ENCODE data around the gene GPHB5.
"Not testable (repeated sequence)": the region's sequence is repeated elsewhere in the genome, so short reads cannot be mapped to it uniquely, and the experiment has no call there.

Gene GPHB5, protein sequence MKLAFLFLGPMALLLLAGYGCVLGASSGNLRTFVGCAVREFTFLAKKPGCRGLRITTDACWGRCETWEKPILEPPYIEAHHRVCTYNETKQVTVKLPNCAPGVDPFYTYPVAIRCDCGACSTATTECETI

DNA sequence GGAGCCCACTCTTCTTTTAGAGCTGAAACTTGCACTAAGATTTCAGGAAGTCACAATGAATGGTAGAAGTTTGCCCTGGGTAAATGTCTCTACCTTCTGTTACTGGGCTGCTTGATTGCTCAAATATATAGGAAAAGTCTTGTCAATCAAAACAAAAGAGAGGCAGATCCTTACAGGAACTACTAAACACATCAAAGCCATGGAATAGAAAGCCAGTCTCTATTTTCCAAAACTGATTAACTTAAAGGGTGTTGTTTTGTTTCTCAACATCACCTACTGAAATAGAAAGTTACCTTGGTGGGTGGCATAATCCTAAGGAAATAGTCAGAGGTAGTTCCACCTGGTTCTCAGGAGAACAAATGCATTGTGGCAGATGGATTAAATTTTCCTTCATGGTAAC, at the start of gene GPHB5:
GPHB5 (minus strand) TSS at position 101 of the 400 bp plus-strand sequence. CDS start 1,086 bp downstream, outside the sequence.
- DNase-seq, result no peak

DNA sequence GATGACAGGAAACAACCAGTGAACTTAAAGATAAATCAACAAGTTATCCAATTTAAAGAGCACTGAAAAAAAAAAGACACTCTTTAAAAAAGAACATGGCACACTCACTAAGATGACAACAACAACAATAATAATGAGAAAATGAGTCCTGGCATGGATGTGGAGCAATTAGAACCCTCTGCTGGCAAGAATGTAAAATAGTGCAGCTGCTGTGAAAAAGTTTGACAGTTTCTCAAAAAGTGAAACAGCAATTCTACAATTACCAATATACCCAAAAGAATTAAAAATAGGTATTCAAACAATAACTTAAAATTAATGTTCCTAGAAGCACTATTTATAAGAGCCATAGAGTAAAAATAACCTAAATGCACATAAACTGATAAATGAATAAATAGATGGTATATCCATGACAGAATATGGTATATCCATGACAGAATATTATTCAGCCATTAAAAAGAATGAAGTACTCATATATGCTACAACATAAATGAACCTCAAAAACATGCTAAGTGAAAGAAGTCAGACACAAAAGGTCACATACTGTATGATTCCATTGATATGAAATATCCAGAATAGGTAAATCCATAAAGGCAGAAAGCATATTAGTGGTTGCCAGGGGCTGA, 49.1 kb upstream of the GPHB5 start:
- DNase-seq, result no peak

DNA sequence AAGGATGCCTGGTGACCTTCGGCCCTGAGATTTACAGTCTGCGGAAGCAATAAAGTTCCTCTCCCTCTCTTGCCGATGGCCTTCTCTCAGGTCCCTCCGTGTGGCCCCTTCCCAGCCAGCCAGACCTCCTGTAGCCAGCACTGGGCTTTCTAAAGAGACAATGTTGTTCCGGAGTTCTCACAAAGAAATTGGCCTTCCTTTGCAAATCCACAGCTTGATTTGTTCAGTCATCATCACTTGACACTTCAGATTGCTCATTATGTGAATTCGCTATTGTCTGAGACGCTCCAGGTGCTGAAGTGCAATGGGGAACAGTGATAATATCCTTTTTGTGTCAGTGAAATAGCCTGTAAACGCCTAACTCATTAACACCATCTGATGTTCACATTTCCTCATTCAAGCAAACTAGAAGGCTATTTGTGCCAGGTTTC, 43.7 kb upstream of the GPHB5 start:
- no peak for DNase-seq

DNA sequence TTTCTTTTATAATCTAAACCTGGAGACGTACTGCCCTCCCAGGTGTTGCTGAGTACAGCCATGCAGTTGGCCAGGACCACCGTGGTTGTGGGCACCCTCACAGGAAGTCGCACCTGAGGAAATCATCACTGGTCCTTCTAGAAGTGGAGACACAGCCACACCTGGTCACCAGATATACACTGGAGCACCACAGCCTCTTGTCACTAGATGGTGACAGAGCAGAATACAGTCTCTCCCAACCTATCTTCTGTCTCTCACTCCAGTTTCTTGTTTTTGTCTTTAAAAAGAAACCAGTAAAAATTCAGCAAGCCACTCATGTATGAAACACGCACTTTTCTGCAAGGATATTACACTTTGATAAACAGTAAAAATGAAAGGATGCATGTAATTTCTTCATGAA, 43.1 kb upstream of the GPHB5 start:
- no peak for DNase-seq

DNA sequence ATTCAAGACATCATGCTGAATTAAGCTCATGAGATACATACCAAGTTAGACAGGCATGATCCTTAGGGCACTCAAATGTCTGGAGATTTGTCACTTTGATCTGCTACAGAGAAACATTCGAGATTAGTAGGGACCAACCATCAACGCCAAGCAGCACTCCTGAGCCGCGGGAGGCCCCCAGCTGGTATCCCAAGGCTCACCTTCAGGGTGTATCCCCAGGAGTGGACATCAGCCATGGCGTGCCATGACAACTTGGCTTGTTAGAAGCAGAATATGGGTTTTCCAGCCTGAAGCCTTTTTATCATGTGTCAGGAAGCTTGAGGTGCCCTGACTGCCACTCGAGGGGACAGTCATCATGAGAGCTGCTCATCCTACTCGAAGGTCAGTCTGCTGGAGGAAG, 39.1 kb upstream of the GPHB5 start:
- DNase-seq, result no peak

DNA sequence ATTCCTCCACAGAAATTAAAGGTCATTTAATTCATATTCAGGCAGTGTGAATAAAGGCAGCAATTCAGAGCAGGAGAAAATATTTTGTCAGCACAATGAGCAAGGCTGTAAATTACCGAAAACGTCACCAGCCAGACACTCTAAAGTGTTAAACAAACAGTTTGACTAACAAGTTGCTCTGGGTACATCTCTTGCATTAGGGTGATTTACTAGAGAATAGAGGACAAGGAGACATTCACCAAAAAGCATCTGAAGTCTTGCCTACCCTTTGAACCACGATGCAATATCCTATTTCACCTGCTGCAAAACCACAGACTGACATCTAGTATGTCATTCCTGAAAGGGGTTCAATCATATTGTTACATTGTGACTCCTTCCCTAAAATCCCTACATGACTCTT, 27.1 kb upstream of the GPHB5 start:
- DNase-seq, result no peak

DNA sequence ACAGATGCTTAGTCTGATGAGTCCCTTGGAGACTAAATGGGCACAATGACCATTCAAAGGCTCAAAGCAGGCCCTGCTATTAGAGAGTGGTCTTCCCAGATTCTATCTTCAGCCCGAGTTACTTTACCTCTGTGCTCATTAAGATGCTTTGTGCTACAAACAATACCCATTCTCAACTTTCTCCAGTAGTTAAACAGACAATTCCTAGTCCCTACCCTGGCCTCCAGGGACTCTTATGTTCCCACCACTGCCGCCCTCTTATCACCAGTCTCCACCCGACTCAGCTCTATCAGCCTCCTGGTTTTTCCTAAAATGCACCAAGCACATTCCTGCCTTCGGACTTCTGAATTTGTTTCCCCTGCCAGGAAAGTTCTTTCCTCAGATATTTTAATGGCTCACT, 25.6 kb upstream of the GPHB5 start:
- DNase-seq, result no peak

DNA sequence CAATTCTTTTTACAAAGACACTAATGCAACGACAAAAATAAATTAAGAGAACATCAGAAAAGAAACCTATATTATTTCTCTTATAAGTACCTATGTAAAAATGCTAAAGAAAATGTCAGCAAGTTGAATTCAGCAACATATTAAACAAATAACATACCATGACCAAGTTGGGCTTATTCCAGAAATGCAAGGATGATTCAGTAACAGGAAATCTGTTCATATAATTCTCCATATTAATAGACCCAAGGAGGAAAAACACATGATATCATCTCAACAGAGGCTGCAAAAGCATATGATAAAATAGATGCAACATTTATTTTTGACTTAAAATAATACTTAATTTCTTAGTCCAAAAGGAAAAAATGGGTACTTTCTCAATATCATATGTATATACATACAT, 25.1 kb upstream of the GPHB5 start:
- no peak for DNase-seq

DNA sequence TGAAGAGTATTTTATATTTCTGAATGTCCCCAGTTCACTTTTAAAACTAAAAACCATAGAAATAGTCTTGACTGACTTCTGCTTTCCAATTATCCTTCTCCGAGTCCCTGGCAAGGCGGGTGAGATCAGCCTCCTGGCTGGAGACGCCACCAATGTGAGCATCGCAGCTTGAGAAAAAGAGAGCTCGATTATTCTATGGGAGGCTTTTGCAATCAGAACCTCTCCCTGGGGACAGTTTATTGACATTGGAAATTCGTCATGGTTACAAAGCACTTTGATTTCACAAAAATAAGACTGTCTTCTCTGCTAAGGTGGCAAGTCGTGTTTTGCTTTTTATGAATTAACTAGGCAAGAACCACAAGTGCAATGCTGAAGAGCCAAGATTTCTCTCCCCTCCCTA, 23.6 kb upstream of the GPHB5 start:
- no peak for DNase-seq

DNA sequence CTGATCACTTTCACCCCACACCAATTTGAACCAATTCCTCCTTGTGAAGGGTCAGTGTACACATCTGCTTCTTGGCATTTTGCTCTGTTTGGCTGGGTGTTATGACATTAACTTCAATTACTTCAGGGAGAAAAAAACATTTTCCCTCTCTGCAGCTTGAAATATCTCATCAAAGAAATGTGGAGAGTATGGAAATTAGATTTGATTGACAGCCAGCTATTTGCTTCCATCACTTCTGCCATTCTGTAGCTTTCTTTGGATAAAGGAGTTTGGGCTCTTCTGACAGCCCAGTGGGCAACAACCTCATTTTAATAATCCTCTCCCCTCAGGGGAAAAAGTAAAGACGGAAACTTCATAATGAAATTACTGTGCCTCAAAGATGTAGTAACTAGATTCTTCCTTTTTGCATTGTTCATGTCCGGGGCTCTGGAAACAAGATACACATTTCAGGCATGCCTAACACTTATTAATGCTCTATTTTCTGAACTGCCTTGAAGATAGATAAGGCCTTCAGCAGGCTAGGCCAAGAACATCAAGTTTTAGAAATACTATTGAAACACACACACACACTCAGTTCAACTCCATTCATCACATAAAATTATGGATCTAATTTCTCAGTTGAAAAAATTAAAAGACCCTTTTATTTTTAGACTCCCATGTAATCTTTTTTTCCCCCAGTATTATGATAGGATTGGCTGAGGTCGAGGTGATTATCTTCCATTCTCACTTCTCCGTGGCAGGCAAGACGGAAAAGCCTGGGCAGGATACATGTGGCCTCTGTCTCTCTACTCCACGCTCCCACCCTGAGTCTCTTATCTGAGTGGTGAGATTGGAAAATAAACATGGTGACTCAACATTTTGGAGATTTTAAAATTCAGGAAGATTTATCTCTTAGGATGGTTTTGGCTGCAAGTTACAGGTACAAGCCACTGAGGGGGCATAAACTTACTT, 10.3 kb upstream of the GPHB5 start:
- no peak for DNase-seq

DNA sequence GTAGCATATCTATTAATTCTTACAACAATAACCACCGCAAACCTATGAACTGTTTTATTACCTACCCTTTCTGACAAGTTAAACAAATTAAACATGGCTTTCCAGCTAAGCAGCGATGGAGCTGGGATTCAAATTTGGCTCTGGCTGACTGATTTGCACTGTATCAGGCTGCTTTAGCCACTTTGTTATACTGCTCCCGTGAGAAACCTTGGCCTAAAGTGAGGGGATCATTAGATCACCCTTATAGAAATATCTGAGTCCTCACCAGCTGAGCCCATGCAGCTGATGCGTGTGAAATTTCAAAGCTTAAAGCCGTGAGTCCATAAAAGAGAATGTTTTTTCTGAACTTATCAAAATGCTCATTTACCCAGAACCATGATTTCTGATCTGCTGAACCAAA, 8.1 kb upstream of the GPHB5 start:
- DNase-seq, result no peak

DNA sequence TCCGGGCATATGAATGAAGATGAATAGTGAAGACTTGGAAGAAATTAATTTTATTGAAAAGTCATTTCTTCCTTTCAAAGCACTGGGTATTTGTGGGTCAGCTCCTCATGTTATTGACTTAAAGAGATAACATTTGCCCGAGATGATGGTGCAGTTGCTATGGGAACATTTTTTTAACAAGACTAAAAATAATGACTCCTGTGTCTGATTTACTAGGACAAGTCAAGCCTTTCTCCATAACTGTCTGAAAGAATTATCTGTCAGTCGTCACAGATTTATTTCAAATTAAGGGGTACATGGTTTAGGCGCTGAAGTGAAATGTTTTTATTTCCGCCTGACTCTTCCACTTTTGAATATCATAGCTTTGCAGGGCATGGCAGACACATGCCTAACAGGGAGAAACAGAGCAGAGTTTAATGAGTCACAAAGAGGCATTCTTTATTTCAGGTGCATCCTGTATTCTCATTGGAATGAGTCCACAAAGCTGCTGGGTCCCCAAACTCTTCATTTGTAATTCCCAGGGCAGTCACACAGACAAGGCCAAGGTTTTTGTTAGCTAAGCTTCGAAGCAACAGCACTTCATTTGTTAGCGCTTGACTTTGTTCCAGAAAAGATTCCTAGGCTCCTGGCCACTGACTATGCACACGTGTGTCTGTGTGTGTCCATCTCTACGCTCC, 4.3 kb upstream of the GPHB5 start:
- no peak for DNase-seq

DNA sequence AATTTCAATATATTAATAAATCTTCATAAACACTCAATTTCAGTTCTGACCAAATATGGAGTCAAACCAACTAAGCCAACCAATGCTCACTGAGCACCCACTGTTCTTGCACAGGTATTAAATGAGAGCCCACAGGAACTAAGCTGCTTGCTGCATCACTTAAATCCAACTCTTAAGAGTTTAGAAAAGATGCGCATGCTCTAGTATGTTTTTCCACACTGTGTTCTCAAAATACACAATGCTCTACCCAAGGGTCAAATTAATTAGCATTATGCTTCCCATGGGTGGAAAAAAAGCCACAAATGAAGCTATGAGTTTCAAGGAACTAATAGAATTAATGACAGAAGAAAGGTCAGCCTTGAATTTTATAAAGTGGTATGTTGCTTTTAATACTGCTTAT, 3.7 kb upstream of the GPHB5 start:
- DNase-seq, result no peak

DNA sequence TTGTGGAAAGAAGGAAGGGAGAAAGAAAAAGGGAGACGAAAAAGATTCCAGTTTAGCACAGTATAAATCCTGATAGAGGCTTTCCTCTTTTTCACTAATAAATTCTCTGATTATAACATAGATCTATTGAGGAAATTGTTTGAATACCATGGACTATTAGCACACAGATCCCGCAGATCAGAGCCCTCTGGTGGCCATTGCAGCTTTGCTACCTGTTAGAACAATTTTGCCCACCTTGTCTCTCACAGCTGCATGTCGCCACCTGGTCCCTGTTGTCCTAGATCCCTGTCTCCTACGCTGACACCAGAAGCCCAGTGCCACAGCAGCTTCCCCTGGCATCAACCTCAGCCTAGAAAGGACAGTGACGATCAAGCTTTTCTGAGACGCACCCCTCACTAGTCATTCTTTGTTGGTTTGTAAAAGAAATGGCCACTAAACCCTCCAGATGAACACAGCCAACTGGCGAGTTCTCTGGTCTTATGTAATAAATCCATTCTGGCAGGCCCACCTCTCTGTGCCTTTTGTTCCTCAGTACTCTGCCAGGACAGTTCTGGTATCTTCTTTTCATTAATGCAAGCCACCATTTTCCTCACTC, 9.9 kb downstream of the GPHB5 start:
- no peak for DNase-seq

DNA sequence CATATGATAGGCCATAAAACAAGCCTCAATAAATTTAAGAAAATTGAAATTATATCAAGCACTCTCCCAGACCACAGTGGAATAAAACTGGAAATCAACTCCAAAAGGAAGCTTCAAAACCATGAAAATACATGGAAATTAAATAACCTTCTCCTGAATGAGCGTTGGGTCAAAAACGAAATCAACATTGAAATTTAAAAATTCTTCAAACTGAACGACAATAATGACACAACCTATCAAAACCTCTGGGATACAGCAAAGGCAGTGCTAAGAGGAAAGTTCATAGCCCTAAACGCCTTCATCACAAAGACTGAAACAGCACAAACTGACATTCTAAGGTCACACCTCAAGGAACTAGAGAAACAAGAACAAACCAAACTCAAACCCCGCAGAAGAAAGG, 14.3 kb downstream of the GPHB5 start:
- not testable (repeated sequence) for DNase-seq

DNA sequence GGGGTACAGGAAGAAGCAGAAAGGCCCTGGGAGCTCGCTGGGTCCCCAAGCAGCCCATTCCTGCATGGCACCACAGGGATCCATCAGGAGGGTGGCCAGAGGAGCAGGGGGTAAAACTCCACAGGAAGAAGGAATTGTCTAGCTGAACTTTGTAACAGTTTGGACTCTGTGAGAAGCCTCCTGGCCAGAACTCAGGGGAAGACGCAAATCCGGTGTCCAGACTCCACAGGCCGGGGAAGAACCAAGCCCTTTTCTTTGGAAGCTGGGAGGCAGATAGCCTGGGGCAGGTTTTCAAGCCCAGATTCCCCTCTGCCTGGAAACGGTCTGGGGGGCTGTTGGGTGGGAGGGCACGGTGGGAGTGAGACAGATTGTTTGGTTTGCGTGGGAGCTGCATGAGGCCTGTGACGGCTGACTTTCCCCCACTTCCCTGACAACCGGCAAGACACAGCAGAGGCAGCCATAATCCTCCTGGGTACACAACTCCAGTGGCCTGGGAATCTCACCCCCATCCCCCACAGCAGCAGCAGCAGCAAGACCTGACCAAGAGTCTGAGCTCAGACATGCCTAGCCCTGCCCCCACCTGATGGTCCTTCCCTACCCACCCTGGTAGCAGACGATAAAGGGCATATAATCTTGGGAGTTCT, 16.7 kb downstream of the GPHB5 start:
- no peak for DNase-seq

DNA sequence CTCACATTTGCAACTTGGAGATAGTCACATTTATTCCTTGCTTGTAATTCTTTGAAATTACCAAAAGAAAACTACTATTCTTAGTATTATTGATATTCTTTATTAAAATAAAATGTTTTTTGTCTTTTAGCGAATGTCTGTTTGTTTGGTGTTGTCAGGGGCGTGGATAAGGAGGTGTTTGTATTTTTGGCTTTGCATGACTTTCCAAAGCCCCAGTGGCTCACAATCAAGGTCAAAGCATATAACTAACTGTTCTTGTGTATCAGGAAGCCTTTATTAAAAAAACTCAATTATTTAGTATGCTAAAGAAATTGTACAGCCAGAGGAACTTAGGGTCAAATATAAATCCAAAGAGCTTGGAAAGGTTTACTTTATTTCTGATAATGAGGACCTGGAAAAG, 17.9 kb downstream of the GPHB5 start:
- no peak for DNase-seq

DNA sequence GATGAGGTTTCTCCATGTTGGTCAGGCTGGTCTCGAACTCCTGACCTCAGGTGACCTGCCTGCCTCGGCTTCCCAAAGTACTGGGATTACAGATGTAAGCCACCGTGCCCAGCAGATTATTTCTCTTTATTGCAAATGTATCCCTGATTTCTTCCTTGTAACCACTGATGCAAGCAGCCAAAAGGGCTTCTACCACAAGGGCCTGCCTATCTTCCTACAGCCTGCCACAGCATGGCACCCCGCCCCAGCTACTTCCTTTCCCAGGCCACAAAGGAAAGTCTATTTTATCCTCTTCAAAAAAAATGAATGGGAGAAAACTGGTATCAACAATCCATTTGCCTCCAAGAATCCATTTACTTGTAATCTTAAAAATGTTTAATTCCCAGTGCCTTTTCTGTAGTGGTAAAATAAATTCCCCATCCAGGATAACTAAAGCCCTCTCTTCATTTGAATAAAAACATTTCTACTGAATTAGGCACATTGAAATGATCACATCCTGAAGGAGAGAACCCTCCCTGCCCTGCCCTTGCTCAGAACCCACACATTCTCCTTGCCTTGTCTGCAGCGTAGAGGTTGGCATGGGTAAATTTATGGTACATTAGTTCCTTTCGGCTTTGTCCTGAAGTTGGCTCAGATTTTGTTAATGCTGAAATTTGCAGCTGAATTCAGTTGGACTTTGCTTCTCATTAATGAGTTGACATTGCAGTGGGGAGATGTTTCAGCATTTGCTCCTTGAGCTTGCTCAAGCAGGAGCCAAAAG, 19.2 kb downstream of the GPHB5 start:
- DNase-seq, result no peak

DNA sequence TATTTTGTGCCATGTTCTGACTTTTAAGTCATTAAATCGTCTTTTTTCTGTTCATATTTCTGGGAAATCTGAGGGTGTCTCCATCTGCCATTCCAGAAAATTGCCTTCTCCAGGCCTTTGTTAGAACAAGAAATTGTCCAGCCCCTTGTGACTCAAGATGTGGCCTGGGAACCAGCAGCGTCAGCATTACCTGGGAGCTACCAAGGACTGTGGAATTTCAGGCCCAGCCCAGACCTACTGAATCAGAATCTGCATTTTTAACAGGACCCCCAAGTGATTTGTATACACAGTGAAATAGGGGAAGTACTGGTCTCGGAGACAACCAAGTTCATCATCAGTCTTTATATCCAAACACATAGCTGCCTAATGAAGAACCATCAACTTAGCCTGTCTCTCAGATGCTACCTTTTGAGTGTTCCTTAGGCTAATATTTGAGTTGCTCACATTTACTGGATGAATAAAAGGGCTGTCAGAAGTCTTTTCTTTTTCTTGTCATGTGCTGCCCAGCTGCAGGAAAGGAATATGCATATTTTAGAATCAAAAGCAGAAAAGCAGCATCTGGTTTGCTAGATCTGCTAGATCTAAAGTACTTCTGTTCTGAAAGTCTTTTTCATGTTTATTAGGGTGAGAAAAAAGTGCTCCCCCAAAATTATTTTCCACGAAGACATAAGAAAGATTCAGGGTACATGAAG, 21.2 kb downstream of the GPHB5 start:
- DNase-seq, result no peak

DNA sequence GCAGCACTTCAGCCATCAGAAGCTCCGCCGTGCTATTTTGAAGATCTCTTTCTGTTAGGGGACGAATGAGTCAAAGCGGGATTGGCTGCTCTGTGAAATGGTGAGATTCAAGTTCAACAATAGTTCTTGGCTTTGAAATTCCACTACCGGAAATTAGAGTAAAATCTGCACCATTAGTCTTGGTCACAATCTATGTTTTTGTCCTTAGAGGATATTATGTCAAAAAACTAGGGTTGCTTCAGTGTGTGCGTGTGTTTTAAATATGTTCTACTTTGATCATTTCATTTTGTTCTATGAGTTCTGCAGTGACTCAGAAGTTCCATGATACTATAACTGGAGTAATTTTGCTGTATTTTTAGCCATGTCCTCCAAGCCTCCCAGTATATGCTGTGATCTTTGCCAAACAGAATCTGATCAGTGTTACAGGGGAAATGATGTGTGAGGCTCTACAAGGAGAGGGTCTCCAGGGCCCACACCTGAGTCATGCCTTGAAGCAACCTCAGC, 22.6 kb downstream of the GPHB5 start:
- DNase-seq, result no peak

DNA sequence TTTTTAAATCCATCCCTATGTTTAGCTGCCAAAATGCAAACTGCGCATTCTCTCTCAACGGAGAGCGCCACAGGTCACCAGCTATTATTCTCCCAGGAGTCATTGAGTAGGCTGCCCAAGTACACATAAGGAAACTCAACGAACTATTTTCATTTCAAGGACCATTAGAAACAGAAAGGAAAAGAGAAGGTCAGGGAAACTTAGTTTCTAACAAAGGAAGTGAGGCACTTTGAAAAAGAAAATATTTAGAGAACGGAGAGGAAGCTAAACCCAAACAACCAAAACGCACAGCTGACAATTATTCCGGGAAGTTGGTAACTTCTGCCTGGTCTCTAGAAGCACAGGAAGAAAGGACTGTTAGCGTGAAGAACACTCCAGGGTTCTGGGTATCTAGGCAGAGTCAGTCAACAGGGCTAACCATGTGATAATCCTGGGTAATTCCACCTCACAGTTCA, 23.5 kb downstream of the GPHB5 start:
- no peak for DNase-seq
